ENCODE results near the gene CDC26.
A peak's percentile ranks its signal among the peaks of the same experiment; 100 is the strongest.
"Not testable (repeated sequence)": the region's sequence is repeated elsewhere in the genome, so short reads cannot be mapped to it uniquely, and the experiment has no call there.

CDC26 gene

DNA sequence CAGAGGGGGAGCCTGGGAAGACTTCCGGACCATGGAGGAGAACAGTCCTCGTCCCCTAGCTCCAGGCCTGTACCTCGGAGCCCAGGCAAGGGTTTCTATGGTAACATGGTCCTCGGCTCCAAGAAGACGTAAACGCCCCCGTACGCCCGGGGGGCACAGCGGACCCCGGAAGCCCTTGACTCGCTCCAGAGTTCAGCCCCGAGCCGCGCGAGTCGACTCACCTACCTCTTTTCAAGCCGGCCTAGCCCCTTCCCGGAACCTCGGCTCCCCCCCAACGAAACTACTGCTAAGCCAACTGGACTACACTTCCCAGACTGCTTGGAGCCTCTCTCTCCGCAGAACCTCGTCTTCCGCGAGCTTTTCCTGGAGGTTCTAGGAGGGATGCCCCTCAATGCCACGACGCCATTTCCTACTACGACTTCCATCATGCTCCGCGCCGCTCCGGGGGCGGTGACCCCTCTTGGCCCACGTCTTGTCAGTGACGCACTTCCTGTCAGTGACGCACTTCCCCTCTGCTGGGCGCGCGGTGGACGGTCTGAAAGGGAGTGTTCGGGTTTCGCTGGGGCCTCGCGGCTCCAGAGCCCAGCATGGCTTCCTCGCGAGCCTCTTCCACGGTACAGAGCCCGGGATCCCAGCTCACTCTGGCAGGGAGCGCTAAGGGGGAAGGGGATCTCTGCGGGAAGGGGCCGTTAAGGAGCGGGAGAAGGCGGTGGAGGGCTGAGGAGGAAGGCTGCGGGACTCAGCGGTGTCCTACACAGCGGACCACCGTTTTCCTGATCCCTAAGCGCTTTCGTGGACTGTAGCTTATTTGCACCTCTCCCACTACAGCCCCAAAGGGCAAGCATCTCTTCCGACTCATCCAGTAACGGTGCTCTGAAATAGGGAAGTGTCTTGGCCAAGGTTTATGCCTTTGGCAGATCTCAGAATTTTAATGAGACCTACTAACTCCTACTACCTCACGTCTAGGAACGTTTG is at the start of gene CDC26, which contains the start of gene PRPF4:
Gene CDC26, minus strand, starts transcription at position 416 of the 975 bp plus-strand sequence. CDS start 3,065 bp downstream, outside the sequence.
Gene PRPF4, plus strand, starts transcription at position 502 of the 975 bp plus-strand sequence. Its CDS starts 86 bp downstream, at position 588.
- DNase-seq: peak; percentile 90

- no peak for DNase-seq
These were observed 47.3 kb upstream of the CDC26 start for GRCh38 chr9:113322671-113323070.

DNA sequence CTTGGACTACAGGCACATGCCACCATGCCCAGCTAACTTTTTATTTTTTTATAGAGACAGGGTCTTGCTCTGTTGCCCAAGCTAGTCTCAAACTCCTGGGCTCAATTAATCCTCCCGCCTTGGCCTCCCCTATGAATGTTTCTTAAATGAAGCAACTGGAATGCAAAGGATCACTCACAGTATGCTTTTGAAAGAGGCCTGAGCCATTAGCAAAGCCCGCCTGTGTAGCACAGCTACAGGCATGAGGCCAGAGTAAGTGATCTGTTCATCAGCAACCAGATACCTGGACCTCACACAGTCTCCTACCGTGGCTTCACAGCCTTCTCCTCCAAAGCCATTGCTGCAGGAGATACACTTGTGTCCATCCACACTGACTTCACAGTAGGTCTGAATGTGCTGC is 44.7 kb upstream of the CDC26 start:
- no peak for DNase-seq

DNA sequence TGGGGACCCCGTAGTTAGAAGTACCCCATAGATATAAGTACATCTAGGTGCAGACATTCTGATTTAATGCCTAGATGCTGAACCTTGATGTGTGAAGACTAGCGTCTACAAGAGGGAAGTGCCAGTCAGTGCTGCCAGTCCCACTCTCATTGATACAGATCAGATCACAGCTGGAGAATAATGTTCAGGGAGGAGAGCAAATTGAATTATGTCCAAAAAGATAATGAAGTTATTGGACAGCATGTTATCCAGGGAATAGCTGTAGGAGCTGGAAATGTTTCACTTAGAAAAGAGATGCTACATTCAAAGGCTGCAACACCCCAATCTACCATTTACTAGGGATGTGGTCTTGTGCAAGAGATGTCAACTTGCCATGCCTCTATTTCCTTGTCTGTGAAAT is 43.7 kb upstream of the CDC26 start:
- DNase-seq: no peak

DNA sequence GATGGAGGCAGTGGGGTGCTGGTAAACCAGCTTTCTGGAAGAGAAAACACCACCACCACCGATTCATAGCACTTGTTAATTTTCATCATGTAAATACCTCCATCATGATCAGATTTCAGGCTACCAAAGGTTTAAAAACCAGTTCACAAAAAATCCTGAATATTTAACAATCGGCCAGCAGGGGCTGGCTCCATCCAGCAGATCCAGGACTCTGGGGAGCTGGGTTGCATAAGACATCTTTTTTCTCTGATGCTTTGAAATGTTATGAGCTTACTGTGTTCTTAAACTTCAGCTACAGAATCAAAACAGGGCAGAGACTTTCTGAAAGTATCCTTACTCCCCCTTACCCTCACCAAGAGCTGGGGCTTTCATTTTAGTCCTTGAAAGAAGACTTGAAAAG is 42.4 kb upstream of the CDC26 start:
- DNase-seq: no peak

- DNase-seq: no peak
These were observed 40.7 kb upstream of the CDC26 start for GRCh38 chr9:113316030-113316429.

DNA sequence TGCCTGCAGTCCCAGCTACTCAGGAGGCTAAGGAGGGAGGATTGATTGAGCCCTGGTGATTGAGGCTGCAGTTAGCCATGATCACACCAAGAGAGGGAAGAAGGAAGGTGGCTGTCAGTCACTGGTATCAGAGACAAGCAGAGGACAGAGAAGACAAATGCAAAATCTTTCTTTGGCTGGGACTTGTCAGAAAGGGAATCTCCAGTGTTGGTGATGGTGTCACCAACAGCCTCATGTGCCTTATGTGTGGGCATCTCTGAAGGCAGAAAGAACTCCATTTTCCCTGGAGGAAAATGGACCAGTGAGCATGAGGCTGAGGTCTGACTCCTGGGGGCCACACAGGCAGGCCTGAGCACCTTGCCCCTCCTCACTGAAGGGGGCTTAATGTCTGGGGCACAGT is 39.9 kb upstream of the CDC26 start:
- no peak for DNase-seq

DNA sequence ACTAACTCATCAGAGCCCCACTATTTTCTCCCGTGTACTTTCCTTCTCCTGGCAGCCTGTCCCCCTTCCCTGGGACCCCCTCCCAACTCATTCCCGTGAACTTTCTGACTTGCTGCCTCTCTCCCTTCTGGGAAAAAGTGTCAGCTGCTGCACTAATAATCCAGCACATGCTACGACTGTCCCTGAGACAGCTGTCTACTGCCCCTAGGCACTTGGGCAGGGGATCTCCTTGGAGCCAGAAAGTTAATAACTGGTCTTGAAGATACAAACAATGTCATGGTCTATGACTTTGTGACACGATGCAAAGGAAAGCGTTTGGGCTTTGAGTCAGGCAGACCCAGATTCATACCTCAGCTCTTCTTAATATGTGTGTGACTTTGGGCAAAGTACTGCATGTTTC is 37.9 kb upstream of the CDC26 start:
- DNase-seq: no peak

DNA sequence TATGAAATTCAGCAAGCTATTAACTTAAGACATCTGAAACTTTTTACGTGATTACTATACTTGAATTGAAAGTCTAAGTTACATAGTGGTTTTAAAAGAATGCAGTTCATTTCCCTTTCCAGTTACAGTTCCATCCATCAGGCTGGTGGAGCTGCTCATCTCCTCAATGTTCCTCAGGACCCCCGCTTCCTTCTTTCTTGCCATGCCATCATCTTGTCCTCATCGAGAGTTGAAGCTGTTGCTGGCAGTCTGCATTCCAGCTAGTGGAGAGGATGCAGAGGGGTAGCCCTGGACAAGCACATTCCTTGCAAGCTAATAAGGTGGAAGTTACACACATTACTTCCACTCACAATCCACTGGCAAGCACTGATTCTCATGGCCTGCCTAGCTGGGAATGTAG is 36.6 kb upstream of the CDC26 start:
- DNase-seq: no peak

DNA sequence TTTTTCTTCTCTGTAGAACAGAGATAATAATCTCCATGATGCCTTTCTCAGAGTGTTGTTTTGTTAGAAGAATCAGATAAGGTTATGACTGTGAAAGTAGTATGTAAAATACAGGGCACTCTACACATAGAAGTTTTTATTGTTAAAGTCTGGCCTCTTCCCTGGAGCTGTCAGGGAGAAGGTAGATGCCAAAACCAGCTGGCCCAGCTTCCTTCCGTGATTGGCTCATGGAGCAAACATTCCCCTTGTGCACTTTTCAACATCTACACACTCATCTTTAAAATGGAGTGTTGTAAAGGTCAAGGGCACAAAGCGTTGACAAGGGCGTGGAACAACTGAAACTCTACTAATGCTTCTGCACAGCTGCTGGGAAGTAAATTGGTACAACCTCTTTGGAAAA is 35.2 kb upstream of the CDC26 start:
- DNase-seq: no peak

- DNase-seq: no peak
These were observed 33.9 kb upstream of the CDC26 start for GRCh38 chr9:113309204-113309813.

DNA sequence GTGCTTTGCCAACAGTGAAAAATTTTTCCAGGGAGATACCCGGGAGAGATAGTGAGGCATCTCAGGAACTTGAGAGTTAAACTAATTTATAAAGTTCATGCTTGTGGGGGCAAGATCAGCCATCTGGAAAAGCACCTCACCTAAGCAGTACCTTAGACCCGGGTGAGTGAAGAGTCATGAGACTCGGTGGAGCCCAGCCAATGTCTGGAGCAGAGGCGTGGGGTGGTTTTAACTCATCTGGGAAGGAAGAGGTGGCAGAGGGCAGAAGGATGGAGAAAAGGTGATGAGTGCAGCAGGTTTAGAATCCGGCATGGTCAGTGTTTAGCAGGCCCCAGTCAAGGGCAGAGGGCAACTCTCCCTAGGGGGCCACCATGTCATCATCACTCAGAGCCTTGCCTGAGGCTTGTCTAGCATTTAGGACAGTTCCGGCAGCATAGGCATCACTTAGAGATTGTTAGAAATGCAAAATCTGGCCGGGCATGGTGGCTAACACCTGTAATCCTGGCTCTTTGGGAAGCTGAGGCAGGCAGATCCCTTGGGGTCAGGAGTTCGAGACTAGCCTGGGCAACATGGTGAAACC is 32.1 kb upstream of the CDC26 start:
- no peak for DNase-seq

DNA sequence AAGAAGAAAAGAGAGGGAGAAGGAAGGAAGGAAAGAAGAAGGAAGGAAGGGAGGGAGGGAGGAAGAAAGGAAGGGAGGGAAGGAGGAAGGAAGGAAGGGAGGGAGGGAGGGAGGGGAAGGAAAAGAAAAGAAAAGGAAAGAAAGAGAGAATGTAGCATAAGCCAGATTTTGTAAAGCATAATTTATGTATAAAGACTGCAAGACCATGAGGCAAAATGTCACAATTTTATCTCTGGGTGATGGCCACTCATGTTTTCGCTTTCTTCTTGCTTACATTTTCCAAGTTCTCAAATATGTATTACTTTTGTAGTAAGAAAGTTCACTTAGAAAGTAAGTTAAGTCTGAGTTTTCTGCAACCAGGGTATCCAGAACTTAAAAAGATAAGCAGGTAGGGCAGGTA is 31.2 kb upstream of the CDC26 start:
- no peak for DNase-seq

DNA sequence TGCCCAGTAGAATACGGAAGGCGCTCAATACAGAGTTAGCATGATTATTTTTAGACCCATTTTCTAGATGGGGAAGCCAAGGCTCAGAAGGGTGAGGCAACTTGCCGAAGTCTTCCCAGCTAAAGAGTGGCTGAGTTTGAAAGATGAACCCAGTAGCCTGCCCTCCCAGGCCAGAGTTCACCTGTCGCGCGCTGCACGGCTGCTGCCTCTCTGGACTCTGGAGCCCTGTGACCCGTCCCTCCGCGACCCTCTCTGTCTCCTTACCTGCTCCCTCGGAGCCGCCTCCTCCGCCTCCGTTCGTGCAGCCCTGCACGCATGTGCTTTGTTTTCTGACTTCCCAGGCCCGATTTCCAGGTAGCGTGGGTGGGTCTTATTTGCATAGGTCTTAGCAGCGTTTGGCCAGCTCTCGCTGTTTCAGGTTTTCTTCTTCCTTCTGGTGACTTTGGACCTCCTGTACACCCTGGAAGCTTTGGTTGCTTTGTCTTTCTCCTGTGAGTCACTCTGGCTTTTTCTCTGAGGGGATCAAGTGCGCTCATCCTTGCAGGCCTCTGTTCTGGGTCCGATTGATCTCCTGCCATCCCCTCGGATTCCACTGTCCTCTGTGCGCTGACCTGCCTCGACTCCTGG is 27.5 kb upstream of the CDC26 start, which contains the start of gene RNF183:
Gene RNF183, minus strand, starts transcription at position 585 of the 627 bp plus-strand sequence. CDS start 5,192 bp downstream, outside the sequence.
- no peak for DNase-seq

DNA sequence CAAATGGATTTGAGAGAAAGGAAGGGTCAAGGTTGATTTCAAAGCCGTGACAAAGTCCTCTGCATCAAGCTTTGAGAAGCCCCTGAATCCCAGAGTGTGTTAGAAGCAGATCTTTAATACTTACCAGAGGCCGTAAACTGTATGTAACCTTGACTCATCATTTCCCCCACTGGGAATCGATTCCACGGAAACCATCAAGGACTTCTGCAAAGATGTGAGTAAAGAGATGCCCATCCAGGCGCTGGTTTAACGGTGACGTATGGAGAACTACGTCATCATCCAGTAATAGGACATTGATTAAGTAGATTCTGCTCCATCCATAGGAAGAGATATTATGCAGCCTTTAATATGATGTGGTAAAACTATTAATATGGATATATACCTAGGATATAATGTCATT is 26.2 kb upstream of the CDC26 start:
- DNase-seq: no peak

GRCh38 chr9:113299800-113300292 is 24.5 kb upstream of the CDC26 start:
- no peak for DNase-seq

DNA sequence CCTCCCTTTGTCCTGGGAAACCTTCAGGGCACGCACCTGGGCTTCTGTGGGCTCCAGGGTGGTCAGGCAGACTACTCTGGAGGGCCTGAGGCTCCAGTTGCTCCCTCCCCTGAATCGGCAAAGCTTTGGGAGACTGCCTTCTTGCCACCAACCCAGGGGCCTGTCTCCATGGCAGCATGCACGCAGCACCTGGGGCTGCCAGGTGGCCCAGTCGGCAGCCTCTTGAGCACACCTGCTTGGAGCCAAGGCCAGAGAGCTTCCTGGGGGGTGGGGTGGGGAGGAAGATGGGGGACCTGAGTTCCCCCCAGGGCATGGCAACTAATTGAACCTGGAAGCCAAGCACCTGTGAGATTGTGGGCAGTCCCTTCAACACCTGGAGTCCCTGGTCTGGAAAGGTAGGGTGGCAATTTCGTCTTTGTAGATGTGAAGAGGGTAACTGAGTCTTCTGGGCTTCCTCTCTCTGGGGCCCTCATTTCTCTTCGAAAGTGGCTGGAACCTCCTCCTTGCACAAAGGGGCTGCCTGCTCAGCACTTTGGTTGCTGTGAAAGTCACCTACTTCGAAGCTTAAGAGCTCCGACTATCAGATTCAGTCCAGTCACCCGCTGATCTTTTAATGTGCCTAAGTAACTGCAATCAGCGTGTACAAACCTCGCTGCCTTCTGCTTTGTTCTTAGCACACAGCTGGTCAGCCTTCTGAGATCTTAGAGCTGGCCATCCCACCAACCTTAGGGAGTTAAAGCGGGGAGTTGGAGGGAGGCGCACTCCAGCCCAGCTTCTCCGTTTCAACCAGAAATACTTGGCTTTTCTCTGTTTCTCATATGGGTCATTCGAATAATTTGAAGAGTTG is 23.8 kb upstream of the CDC26 start:
- no peak for DNase-seq

DNA sequence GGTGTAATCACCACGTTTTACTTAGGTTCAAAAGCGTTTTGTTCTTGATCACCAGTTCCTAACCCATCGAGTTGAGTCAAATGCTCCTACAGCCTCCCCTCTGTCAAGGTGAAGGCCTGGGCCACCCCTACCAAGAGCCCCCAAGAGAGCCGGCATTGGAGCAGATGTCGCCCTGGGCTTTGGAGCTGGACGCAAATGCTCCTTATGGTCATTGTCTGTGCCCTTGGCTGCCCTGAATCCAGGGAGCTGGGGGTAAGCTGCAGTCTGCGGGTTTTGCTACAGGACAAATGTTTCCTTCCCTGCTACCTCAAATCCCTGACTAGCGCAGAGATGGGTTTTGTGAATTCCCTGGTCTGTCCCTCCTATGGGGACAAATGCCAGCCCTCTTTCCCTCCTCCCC is 22.9 kb upstream of the CDC26 start:
- no peak for DNase-seq

- no peak for DNase-seq
These were observed 21.6 kb upstream of the CDC26 start for GRCh38 chr9:113296796-113297558.

DNA sequence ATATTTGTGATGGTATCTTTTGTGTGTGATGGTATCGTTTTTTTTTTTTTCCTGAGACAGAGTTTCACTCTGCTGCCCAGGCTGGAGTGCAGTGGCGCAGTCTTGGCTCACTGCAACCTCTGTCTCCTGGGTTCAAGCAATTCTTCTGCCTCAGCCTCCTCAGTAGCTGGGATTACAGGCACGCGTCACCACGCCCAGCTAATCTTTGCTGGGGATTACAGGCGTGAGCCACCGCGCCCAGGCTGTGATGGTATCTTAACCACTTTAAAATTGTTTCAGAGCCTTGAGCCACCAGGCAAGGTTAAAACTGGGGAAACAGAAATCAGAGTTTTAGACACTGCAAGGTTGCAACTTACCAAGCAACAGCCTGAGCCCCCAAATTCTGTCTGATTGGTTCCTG is 20.9 kb upstream of the CDC26 start:
- DNase-seq: not testable (repeated sequence)

GRCh38 chr9:113293285-113293878 is 18.0 kb upstream of the CDC26 start:
- no peak for DNase-seq

Measured in NCI-H526 treated with DMSO at 0.1 percent for 48 hours (cell line).